ENCODE results near the gene EVX2. TPM values are rescaled to one million over a fixed set of nuclear protein-coding genes. Genes with fewer than 3 reads are reported as not detected.

Gene EVX2
- total RNA-seq, 3 donors from 2014 or later: 0.12 TPM; not detected in 2

- H3K4me3 ChIP-seq: no peak overlapping the region
- no peaks in the 10 kb centered on the region for H3K4me1 ChIP-seq (ENCODE audit: low read depth)
- no peaks in the 10 kb centered on the region for H3K36me3 ChIP-seq (ENCODE audit: low read depth)
- no peak for DNase-seq
- no peaks in the 10 kb centered on the region for H3K9me3 ChIP-seq
- intact Hi-C loops (cut with DNase I, micrococcal nuclease): no loop called here
- ATAC-seq: no peak
- TF ChIP-seq CTCF (IDR thresholded peaks at IDR 0.05): no peak
These were observed 48.6 kb downstream of the EVX2 start for GRCh38 chr2:176035013-176035691.

- H3K4me3 ChIP-seq: no peak overlapping the region
- H3K4me1 ChIP-seq (ENCODE audit: low read depth): peaks cover 4% of the 10 kb centered on the region
- ATAC-seq (no peak), DNase-seq (no peak)
- intact Hi-C loops (cut with DNase I, micrococcal nuclease): no loop called here
- no peak for TF ChIP-seq CTCF (IDR thresholded peaks at IDR 0.05)
- H3K36me3 ChIP-seq (ENCODE audit: low read depth): no peaks in the 10 kb centered on the region
- no peaks in the 10 kb centered on the region for H3K9me3 ChIP-seq
These were observed 56.0 kb downstream of the EVX2 start for GRCh38 chr2:176027806-176028205.

Other genes starting within 250 kb of the EVX2 start
- gene LNPK, start 81.7 kb downstream of the EVX2 start, total RNA-seq: 10 to 100 TPM; 33.4 to 35.9 (median 35.3) TPM
- gene HOXD13, start 8.8 kb upstream of the EVX2 start, total RNA-seq: 1 to 10 TPM in 2 of 3 donors, not detected in 1; 1.1 to 1.5 TPM
- not detected for gene HOXD12, start 15.8 kb upstream of the EVX2 start, total RNA-seq
- gene HOXD11, start 23.3 kb upstream of the EVX2 start, total RNA-seq: 1 to 10 TPM; 1.2 to 2.1 (median 2.1) TPM
- 1 to 10 TPM; 1.8 to 4.1 (median 3.0) TPM for gene HOXD10, start 32.8 kb upstream of the EVX2 start, total RNA-seq
- gene HOXD9, start 38.8 kb upstream of the EVX2 start, total RNA-seq: 1 to 10 TPM; 2.1 to 5.6 (median 2.2) TPM
- 10 to 100 TPM in 1 of 3 donors, 1 to 10 TPM in 2; 4.9 to 13.8 (median 5.6) TPM for gene HOXD8, start 45.7 kb upstream of the EVX2 start, total RNA-seq
- 1 to 10 TPM; 4.7 to 6.5 (median 5.9) TPM for gene HOXD4, start 67.6 kb upstream of the EVX2 start, total RNA-seq
- gene HOXD3, start 73.3 kb upstream of the EVX2 start, total RNA-seq: 1 to 10 TPM; 5.8 to 7.0 (median 6.0) TPM
- gene HOXD1, start 104.7 kb upstream of the EVX2 start, total RNA-seq: 1 to 10 TPM; 2.2 to 5.9 (median 4.6) TPM
- 10 to 100 TPM; 27.5 to 29.9 (median 29.8) TPM for gene MTX2, start 185.5 kb upstream of the EVX2 start, total RNA-seq